ENCODE data around the gene ADGRD2.

- TF ChIP-seq CTCF (conservative IDR thresholded peaks at IDR 0.05; ENCODE audit: low read depth, low read length) (no peak), EZH2phosphoT487 (IDR thresholded peaks at IDR 0.05; ENCODE audit: borderline replicate concordance, low read length) (no peak), EZH2 (IDR thresholded peaks at IDR 0.05; ENCODE audit: low read length, unreplicated experiment) (no peak)
These were observed 49.0 kb downstream of the ADGRD2 start for GRCh38 chr9:124499216-124499615.

Measured in PC-3 (cell line).